Lung (tissue), 12 donors: Measurements from ENCODE around the gene MIPOL1. TPM values are rescaled to one million over a fixed set of nuclear protein-coding genes. Genes with fewer than 3 reads are reported as not detected.

Experiments used
- ATAC-seq: fragments of 200-7000 bp; cut with Tn5 transposase; one replicate; pipeline ENCODE4 v1.9.1; 2020; ENCODE audit warnings: moderate number of reproducible peaks; ENCODE audit not compliant: insufficient read depth, low FRiP score
- DNase-seq, 3 donors: peaks; one replicate each; pipeline ENCODE4 v3.0.0-alpha.2; 2013 to 2017
- H3K27ac ChIP-seq, 2 donors: one replicate each; pipeline ENCODE4 v1.5.1; 2013; ENCODE audit warnings: mild to moderate bottlenecking in 2 of 2, moderate library complexity in 2 of 2, control low read depth in 1 of 2, inconsistent platforms in 1 of 2, low read depth in 1 of 2, low read length in 1 of 2
- H3K27me3 ChIP-seq, 3 donors: one replicate each; pipeline ENCODE4 v1.5.1; 2013; ENCODE audit warnings: low read length in 2 of 3; ENCODE audit not compliant: control insufficient read depth in 3 of 3, insufficient read depth in 3 of 3
- H3K36me3 ChIP-seq, 4 donors: one replicate each; pipeline ENCODE4 v1.5.1; 2013; ENCODE audit warnings: low read length in 4 of 4, mild to moderate bottlenecking in 1 of 4, moderate library complexity in 1 of 4; ENCODE audit not compliant: control insufficient read depth in 4 of 4, insufficient read depth in 4 of 4
- H3K4me1 ChIP-seq, 5 donors: one replicate each; pipeline ENCODE4 v1.5.1; 2013; ENCODE audit warnings: low read length in 5 of 5, mild to moderate bottlenecking in 2 of 5, moderate library complexity in 1 of 5; ENCODE audit not compliant: control insufficient read depth in 5 of 5, insufficient read depth in 5 of 5
- H3K4me3 ChIP-seq: one replicate; pipeline ENCODE4 v1.5.1; 2013; ENCODE audit warnings: mild to moderate bottlenecking, control low read depth, moderate library complexity
- H3K9ac ChIP-seq, 2 donors: one replicate each; pipeline ENCODE4 v1.5.1; 2013; ENCODE audit warnings: low read length in 2 of 2, control low read depth in 1 of 2; ENCODE audit not compliant: insufficient read depth in 1 of 2
- H3K9me3 ChIP-seq, 4 donors: one replicate each; pipeline ENCODE4 v1.5.1; 2013; ENCODE audit warnings: low read length in 3 of 4, mild to moderate bottlenecking in 1 of 4, moderate library complexity in 1 of 4; ENCODE audit not compliant: control insufficient read depth in 4 of 4, insufficient read depth in 3 of 4
- CTCF ChIP-seq: IDR thresholded peaks from 2 replicates; pipeline ENCODE4 v1.5.1; 2012; ENCODE audit warnings: mild to moderate bottlenecking; ENCODE audit errors: control extremely low read depth, extremely low read depth
- WGBS, 2 donors: extraction: QIAGEN DNeasy Blood & Tissue Kit; methylation state at CpG; one replicate each; pipeline ENCODE4 v1.1.7; 2013; 5-methylcytosine and 5-hydroxymethylcytosine counted together
- polyA plus RNA-seq, 2 donors: library from polyadenylated mRNA; stranded (reverse); fragments of 200-250 nt; gene quantifications; one replicate each; pipeline ENCODE4 v1.2.1, GENCODE V29; 2013
- total RNA-seq, 2 donors: library from RNA; depleted of rRNA in 1 of 2; stranded (reverse); fragments of >200 nt in 1 of 2; gene quantifications; one replicate each; pipeline ENCODE4 v1.2.1, GENCODE V29; 2014 to 2021
- donor health status: control.
- donor health status: control.
- donor health status: Bipolar disorder and iron deficiency.
- donor health status: healthy.
- donor health status: DM: yes; HTN: yes; CAD: no.

Gene MIPOL1
- total and polyA plus RNA-seq, 4 donors = 2.3 to 49.9 (median 7.0) TPM

- 84 to 90% methylated on average over 4 of the region's 4 CpGs for WGBS, 2 donors
- ATAC-seq (no peak), DNase-seq (no peak)
- Histone ChIP-seq H3K9me3 (no peaks in the 10 kb centered on the region), H3K27ac (no peak overlapping the region), H3K4me3 (no peak overlapping the region), H3K9ac (no peak overlapping the region), H3K4me1 (no peaks in the 10 kb centered on the region), H3K27me3 (no peaks in the 10 kb centered on the region), H3K36me3 (no peaks in the 10 kb centered on the region)
- TF ChIP-seq CTCF = no peak
Observed at GRCh38 chr14:37340353-37340752, 142.6 kb downstream of the MIPOL1 start.

GRCh38 chr14:37343307-37344094 is 145.8 kb downstream of the MIPOL1 start:
- Histone ChIP-seq H3K4me3 (no peak overlapping the region), H3K9me3 (no peaks in the 10 kb centered on the region), H3K27ac (no peak overlapping the region), H3K36me3 (no peaks in the 10 kb centered on the region), H3K4me1 (no peaks in the 10 kb centered on the region), H3K9ac (peak overlapping the region in 1 of 2 donors; percentile 0), H3K27me3 (no peaks in the 10 kb centered on the region)
- TF ChIP-seq CTCF = no peak
- ATAC-seq = no peak
- 30 to 59% methylated on average over 3 of the region's 3 CpGs for WGBS, 2 donors
- peak in 2 of 3 donors; percentile 27 to 35 for DNase-seq

GRCh38 chr14:37363661-37364060 is 165.9 kb downstream of the MIPOL1 start:
- no peaks in the 10 kb centered on the region for H3K4me1 ChIP-seq
- no peak for TF ChIP-seq CTCF
- H3K9ac ChIP-seq = no peak overlapping the region
- H3K4me3 ChIP-seq = no peak overlapping the region
- no peak overlapping the region for H3K27ac ChIP-seq
- peaks cover 0 to 5% (median 2%) of the 10 kb centered on the region in 4 donors for H3K9me3 ChIP-seq
- DNase-seq (no peak), ATAC-seq (no peak)
- H3K27me3 ChIP-seq = no peaks in the 10 kb centered on the region
- 96 to 97% methylated on average over 9 of the region's 9 CpGs for WGBS, 2 donors
- H3K36me3 ChIP-seq = peaks cover 0 to 4% (median 0%) of the 10 kb centered on the region in 4 donors

GRCh38 chr14:37369425-37369824 is 171.7 kb downstream of the MIPOL1 start:
- Histone ChIP-seq H3K4me3 (no peak overlapping the region), H3K27me3 (no peaks in the 10 kb centered on the region), H3K27ac (no peak overlapping the region), H3K9me3 (peaks cover 0 to 3% (median 0%) of the 10 kb centered on the region in 4 donors), H3K9ac (no peak overlapping the region), H3K4me1 (no peaks in the 10 kb centered on the region), H3K36me3 (no peaks in the 10 kb centered on the region)
- DNase-seq (peak in 1 of 3 donors; percentile 14), ATAC-seq (no peak)
- no peak for TF ChIP-seq CTCF
- 53 to 60% methylated on average over 5 of the region's 5 CpGs for WGBS, 2 donors
